ENCODE measurements around the gene CBX1.

CBX1 gene

GRCh38 chr17:48101012-48101720 is at the start of gene CBX1:
TSS of gene CBX1 (minus strand) at chr17:48101478. CDS start at chr17:48077004, 24,474 bp downstream.
- peak; percentile 97 for DNase-seq

- DNase-seq, result no peak
Observed at GRCh38 chr17:48150597-48151001, 49.3 kb upstream of the CBX1 start.

GRCh38 chr17:48149787-48150463 is 48.6 kb upstream of the CBX1 start:
- DNase-seq, result no peak

GRCh38 chr17:48148854-48149786 is 47.8 kb upstream of the CBX1 start:
- DNase-seq, result no peak

- DNase-seq, result no peak
Observed at GRCh38 chr17:48148029-48148770, 46.9 kb upstream of the CBX1 start.

GRCh38 chr17:48144976-48145798 is 43.9 kb upstream of the CBX1 start:
- no peak for DNase-seq

GRCh38 chr17:48144231-48144630 is 43.0 kb upstream of the CBX1 start:
- DNase-seq, result no peak

- no peak for DNase-seq
Observed at GRCh38 chr17:48143629-48144028, 42.4 kb upstream of the CBX1 start.

- DNase-seq, result no peak
Observed at GRCh38 chr17:48139944-48140343, 38.7 kb upstream of the CBX1 start.

- DNase-seq, result no peak
Observed at GRCh38 chr17:48137656-48138055, 36.4 kb upstream of the CBX1 start.

- DNase-seq, result no peak
Observed at GRCh38 chr17:48134912-48135480, 33.7 kb upstream of the CBX1 start.

GRCh38 chr17:48132385-48132784 is 31.1 kb upstream of the CBX1 start:
- DNase-seq, result no peak

- DNase-seq, result peak; percentile 68
Observed at GRCh38 chr17:48131216-48131824, 30.0 kb upstream of the CBX1 start.

GRCh38 chr17:48129981-48130380 is 28.7 kb upstream of the CBX1 start:
- DNase-seq, result no peak

GRCh38 chr17:48128400-48128799 is 27.1 kb upstream of the CBX1 start:
- DNase-seq, result no peak

GRCh38 chr17:48127371-48128051 is 26.2 kb upstream of the CBX1 start:
- DNase-seq, result no peak

GRCh38 chr17:48126532-48126850 is 25.2 kb upstream of the CBX1 start:
- DNase-seq, result no peak

GRCh38 chr17:48125829-48126531 is 24.7 kb upstream of the CBX1 start:
- DNase-seq, result no peak

- no peak for DNase-seq
Observed at GRCh38 chr17:48123776-48124388, 22.6 kb upstream of the CBX1 start.

Measured in femur (tissue), 1 donor.